Epithelial cell of esophagus (primary cell): ENCODE measurements around the gene IL1RN.

Experiments
- DNase-seq: peaks from one replicate; pipeline ENCODE4 v3.0.0; 2010; ENCODE audit warnings: low read depth
- H3K4me3 ChIP-seq: 2 replicates; pipeline ENCODE4 v1.5.1; 2011; ENCODE audit warnings: mild to moderate bottlenecking, low read length, control low read depth
- TF ChIP-seq, protein P1 (sequence below): IDR thresholded peaks from 2 replicates; pipeline ENCODE4 v1.5.1; 2011; ENCODE audit warnings: low read depth, mild to moderate bottlenecking, low read length, control low read depth, inconsistent platforms; ENCODE audit not compliant: insufficient read depth; ENCODE audit errors: missing control alignments

Gene IL1RN

GRCh38 chr2:113169586-113169985, 42.2 kb downstream of the IL1RN start:
- H3K4me3 ChIP-seq: no peak overlapping the region
- DNase-seq: no peak
- TF ChIP-seq, protein P1, sequence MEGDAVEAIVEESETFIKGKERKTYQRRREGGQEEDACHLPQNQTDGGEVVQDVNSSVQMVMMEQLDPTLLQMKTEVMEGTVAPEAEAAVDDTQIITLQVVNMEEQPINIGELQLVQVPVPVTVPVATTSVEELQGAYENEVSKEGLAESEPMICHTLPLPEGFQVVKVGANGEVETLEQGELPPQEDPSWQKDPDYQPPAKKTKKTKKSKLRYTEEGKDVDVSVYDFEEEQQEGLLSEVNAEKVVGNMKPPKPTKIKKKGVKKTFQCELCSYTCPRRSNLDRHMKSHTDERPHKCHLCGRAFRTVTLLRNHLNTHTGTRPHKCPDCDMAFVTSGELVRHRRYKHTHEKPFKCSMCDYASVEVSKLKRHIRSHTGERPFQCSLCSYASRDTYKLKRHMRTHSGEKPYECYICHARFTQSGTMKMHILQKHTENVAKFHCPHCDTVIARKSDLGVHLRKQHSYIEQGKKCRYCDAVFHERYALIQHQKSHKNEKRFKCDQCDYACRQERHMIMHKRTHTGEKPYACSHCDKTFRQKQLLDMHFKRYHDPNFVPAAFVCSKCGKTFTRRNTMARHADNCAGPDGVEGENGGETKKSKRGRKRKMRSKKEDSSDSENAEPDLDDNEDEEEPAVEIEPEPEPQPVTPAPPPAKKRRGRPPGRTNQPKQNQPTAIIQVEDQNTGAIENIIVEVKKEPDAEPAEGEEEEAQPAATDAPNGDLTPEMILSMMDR: no peak

DNA sequence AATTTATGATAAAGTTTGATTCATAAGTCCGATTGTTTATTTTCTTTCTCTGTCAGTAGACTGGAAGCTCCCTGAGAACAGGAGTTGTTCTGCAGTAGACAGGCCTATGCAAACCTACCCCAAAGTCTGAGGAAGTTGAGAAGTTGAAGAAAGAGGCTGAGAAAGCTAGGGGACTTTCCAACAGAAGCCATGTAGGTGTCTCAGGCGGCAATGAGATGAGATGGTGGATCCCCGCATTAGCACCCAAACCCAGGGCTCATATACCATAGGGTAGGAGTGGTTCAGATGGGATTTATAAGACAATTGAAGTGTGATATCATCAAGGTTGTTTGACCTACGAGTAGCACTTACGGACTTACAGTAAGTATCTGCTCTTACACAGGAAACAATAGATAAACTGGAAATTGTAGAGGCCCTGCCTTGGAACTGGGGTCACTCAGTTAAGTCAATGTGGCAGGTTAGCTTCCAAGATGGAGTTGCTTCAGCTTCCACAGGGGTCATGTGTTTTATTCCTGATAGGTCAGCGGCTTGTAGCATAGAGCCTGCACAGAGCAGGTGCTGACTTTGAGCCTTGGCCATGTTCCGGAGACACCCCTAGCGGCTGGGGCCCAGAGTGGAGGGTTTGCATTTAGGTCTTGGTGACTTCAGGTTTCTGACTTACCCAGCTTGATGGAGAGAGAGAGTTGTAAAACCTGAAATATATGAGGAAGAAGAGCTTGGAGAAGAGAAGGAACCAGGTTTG, 44.1 kb downstream of the IL1RN start:
- no peak overlapping the region for H3K4me3 ChIP-seq
- DNase-seq: no peak
- TF ChIP-seq, protein P1: no peak

GRCh38 chr2:113172721-113173541, 45.5 kb downstream of the IL1RN start:
- no peak overlapping the region for H3K4me3 ChIP-seq
- DNase-seq: no peak
- TF ChIP-seq, protein P1: no peak

- TF ChIP-seq, protein P1: no peak
- DNase-seq: no peak
- no peak within 1 kb of the TSS for H3K4me3 ChIP-seq
Measured at GRCh38 chr2:113173542-113174375, 46.4 kb downstream of the IL1RN start, which contains the start of gene PSD4. Gene PSD4, plus strand, starts transcription at chr2:113173971. Its CDS starts 8,486 bp downstream, at chr2:113182457.

DNA sequence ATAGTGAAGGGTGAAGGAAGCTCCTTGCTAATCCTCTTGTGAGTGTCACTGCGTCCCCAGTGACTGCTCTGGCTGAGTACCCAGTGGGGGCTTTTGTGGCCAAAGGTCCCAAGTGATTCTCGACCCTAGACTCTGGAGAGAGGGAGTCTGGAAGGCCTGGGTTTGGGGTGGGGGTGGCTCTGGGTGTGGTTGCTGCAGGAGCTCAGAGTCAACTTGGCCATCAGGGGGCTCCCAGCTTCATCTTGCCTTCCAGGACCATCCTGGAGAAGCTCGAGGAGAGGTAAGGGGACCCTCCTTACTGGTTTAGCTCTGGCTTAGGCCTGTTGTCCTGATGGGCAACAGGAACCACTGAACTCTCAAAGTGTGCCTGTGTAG, 47.0 kb downstream of the IL1RN start:
- no peak for DNase-seq
- TF ChIP-seq, protein P1: no peak
- H3K4me3 ChIP-seq: no peak overlapping the region

DNA sequence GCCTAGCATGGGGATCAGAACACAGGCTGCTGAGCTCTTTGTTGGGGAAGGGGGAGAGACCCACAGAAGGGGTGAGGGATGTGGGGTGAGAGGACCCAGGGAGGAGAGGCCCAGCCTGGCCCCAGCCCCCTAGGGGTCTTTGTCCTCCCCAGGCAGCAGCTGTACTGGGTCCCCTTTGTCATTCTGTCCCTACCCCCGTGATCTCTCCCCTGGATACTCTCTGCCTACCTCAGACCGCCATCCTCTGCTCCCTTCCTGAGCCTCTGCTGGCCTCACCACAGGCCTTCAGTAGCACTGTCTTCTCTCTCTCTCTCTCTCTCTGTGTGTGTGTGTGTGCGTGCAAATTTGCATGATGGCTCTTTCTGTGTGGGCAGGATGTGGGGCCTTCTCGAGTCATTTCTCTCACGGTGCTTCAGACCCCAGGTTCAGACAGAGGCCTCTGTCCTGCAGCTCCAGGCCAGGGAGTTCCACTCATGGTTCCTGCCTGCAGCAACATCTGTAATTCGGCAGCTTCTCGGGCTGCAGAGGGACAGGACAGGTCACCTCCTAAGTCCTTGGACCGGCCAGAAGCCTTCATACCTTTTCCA, 47.7 kb downstream of the IL1RN start:
- no peak overlapping the region for H3K4me3 ChIP-seq

More for the DNA sequence above, 47.7 kb downstream of the IL1RN start:
- TF ChIP-seq, protein P1: no peak
- no peak for DNase-seq
